ENCODE data around the gene ANKRD13D.

DNA sequence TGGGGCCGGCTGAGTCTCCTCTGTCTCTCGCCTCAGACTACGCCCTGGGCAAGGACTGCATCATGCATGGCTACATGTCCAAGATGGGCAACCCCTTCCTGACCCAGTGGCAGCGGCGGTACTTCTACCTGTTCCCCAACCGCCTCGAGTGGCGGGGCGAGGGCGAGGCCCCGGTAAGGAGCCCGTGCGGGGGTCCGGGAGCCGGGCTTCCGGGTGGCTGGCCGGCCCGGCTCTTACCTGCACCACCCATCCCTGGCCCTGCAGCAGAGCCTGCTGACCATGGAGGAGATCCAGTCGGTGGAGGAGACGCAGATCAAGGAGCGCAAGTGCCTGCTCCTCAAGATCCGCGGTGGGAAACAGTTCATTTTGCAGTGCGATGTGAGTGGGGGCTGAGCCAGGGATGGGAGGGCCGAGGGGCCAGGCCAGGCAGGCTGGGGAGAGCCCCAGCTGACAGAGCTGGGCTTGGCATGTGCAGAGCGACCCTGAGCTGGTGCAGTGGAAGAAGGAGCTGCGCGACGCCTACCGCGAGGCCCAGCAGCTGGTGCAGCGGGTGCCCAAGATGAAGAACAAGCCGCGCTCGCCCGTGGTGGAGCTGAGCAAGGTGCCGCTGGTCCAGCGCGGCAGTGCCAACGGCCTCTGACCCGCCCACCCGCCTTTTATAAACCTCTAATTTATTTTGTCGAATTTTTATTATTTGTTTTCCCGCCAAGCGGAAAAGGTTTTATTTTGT is 4.1 kb upstream of the ANKRD13D start:
- TF ChIP-seq, protein P1, sequence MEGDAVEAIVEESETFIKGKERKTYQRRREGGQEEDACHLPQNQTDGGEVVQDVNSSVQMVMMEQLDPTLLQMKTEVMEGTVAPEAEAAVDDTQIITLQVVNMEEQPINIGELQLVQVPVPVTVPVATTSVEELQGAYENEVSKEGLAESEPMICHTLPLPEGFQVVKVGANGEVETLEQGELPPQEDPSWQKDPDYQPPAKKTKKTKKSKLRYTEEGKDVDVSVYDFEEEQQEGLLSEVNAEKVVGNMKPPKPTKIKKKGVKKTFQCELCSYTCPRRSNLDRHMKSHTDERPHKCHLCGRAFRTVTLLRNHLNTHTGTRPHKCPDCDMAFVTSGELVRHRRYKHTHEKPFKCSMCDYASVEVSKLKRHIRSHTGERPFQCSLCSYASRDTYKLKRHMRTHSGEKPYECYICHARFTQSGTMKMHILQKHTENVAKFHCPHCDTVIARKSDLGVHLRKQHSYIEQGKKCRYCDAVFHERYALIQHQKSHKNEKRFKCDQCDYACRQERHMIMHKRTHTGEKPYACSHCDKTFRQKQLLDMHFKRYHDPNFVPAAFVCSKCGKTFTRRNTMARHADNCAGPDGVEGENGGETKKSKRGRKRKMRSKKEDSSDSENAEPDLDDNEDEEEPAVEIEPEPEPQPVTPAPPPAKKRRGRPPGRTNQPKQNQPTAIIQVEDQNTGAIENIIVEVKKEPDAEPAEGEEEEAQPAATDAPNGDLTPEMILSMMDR (IDR thresholded peaks at IDR 0.05; ENCODE audit: insufficient read depth, low read depth, low read length): no peak
- TF ChIP-seq EZH2 (IDR thresholded peaks at IDR 0.05; ENCODE audit: insufficient read depth, low read length): no peak

Measured in astrocyte (in vitro differentiated cells and primary cell).